Kidney tubule cell (primary cell): ENCODE results near the gene ITPR1.

Source experiments
- DNase-seq: peaks from one replicate; pipeline ENCODE4 v3.0.0-alpha.2; 2018; ENCODE audit warnings: low spot score

Gene ITPR1

GRCh38 chr3:4744405-4745234 is 251.5 kb downstream of the ITPR1 start:
- DNase-seq = peak; percentile 85

GRCh38 chr3:4745235-4745610 is 252.1 kb downstream of the ITPR1 start:
- DNase-seq = no peak

GRCh38 chr3:4746241-4746958 is 253.3 kb downstream of the ITPR1 start:
- DNase-seq = peak; percentile 83

GRCh38 chr3:4748127-4748526 is 255.0 kb downstream of the ITPR1 start:
- DNase-seq = no peak

GRCh38 chr3:4748701-4749378 is 255.7 kb downstream of the ITPR1 start:
- DNase-seq = peak; percentile 33

- peak; percentile 57 for DNase-seq
Observed at GRCh38 chr3:4749567-4750002, 256.4 kb downstream of the ITPR1 start.

GRCh38 chr3:4750306-4750968 is 257.3 kb downstream of the ITPR1 start:
- DNase-seq = peak; percentile 77

- DNase-seq = no peak
Observed at GRCh38 chr3:4751029-4751501, 257.9 kb downstream of the ITPR1 start.

- DNase-seq = peak; percentile 99
Observed at GRCh38 chr3:4751502-4752101, 258.5 kb downstream of the ITPR1 start.

- DNase-seq = peak; percentile 99
Observed at GRCh38 chr3:4752201-4753072, 259.3 kb downstream of the ITPR1 start.

- DNase-seq = no peak
Observed at GRCh38 chr3:4753073-4753691, 260.0 kb downstream of the ITPR1 start.

GRCh38 chr3:4754180-4755086 is 261.3 kb downstream of the ITPR1 start:
- peak; percentile 57 for DNase-seq

- DNase-seq = peak; percentile 65
Observed at GRCh38 chr3:4755566-4755965, 262.4 kb downstream of the ITPR1 start.

GRCh38 chr3:4756057-4756775 is 263.1 kb downstream of the ITPR1 start:
- DNase-seq = no peak

- DNase-seq = peak; percentile 90
Observed at GRCh38 chr3:4756855-4757574, 263.9 kb downstream of the ITPR1 start.

GRCh38 chr3:4757575-4758248 is 264.6 kb downstream of the ITPR1 start:
- peak; percentile 83 for DNase-seq

GRCh38 chr3:4758249-4758860 is 265.2 kb downstream of the ITPR1 start:
- no peak for DNase-seq
